Liver (tissue), 9 donors: ENCODE results near the gene ZDHHC21. TPM values are rescaled to one million over a fixed set of nuclear protein-coding genes. Genes with fewer than 3 reads are reported as not detected.

Experiments used
- DNase-seq: peaks from one replicate; pipeline ENCODE4 v3.0.0-alpha.2; 2017; ENCODE audit warnings: low spot score
- H3K27ac ChIP-seq, 2 donors: one replicate each; pipeline ENCODE4 v1.7.0; 2013; ENCODE audit warnings: inconsistent platforms in 2 of 2, low read length in 2 of 2, control low read depth in 1 of 2, low read depth in 1 of 2, mild to moderate bottlenecking in 1 of 2
- H3K27me3 ChIP-seq, 4 donors: one replicate each; pipeline versions ENCODE4 v1.6.1 to v1.7.0; 2013; ENCODE audit warnings: low read length in 3 of 4, inconsistent platforms in 1 of 4, mild to moderate bottlenecking in 1 of 4, moderate library complexity in 1 of 4; ENCODE audit not compliant: control insufficient read depth in 4 of 4, insufficient read depth in 4 of 4
- H3K36me3 ChIP-seq, 4 donors: one replicate each; pipeline versions ENCODE4 v1.6.1 to v1.7.0; 2013; ENCODE audit warnings: low read length in 3 of 4, mild to moderate bottlenecking in 3 of 4, low read depth in 1 of 4, moderate library complexity in 1 of 4; ENCODE audit not compliant: control insufficient read depth in 4 of 4, insufficient read depth in 3 of 4
- H3K4me1 ChIP-seq, 4 donors: one replicate each; pipeline versions ENCODE4 v1.6.1 to v1.7.0; 2013; ENCODE audit warnings: low read length in 3 of 4, mild to moderate bottlenecking in 3 of 4, moderate library complexity in 1 of 4; ENCODE audit not compliant: control insufficient read depth in 4 of 4, insufficient read depth in 4 of 4
- H3K4me3 ChIP-seq, 3 donors: one replicate each; pipeline versions ENCODE4 v1.6.1 to v1.7.0; 2013; ENCODE audit warnings: low read length in 3 of 3, control low read depth in 1 of 3, low read depth in 1 of 3, mild to moderate bottlenecking in 1 of 3
- H3K9ac ChIP-seq, 2 donors: one replicate each; pipeline ENCODE4 v1.7.0; 2013; ENCODE audit warnings: low read length in 2 of 2, mild to moderate bottlenecking in 2 of 2, moderate library complexity in 2 of 2, control low read depth in 1 of 2, low read depth in 1 of 2
- H3K9me3 ChIP-seq, 4 donors: one replicate each; pipeline versions ENCODE4 v1.6.1 to v1.7.0; 2013; ENCODE audit warnings: low read length in 3 of 4; ENCODE audit not compliant: control insufficient read depth in 4 of 4
- EGR1 ChIP-seq, 2 donors: IDR thresholded peaks; 2 replicates each; pipeline ENCODE4 v1.6.1; 2016 to 2018; ENCODE audit warnings: antibody characterized with exemption in 2 of 2, low read depth in 2 of 2
- FOXA1 ChIP-seq: IDR thresholded peaks from 2 replicates; pipeline ENCODE4 v1.6.1; 2016; ENCODE audit warnings: antibody characterized with exemption
- FOXA2 ChIP-seq: IDR thresholded peaks from 2 replicates; pipeline ENCODE4 v1.6.1; 2016; ENCODE audit warnings: antibody characterized with exemption
- GABPA ChIP-seq, 2 donors: IDR thresholded peaks in 1 of 2; conservative IDR thresholded peaks in 1 of 2; 2 replicates each; pipeline ENCODE4 v1.6.1; 2016; ENCODE audit warnings: antibody characterized with exemption in 2 of 2, mild to moderate bottlenecking in 1 of 2, moderate library complexity in 1 of 2
- HNF4A ChIP-seq, 2 donors: conservative IDR thresholded peaks; 2 replicates each; pipeline ENCODE4 v1.6.1; 2016; ENCODE audit warnings: antibody characterized with exemption in 2 of 2, mild to moderate bottlenecking in 2 of 2
- HNF4G ChIP-seq: IDR thresholded peaks from 2 replicates; pipeline ENCODE4 v1.6.1; 2016; ENCODE audit warnings: antibody characterized with exemption
- JUND ChIP-seq, 2 donors: IDR thresholded peaks; 2 replicates each; pipeline ENCODE4 v1.6.1; 2016; ENCODE audit warnings: antibody characterized with exemption in 2 of 2
- NR2F2 ChIP-seq: IDR thresholded peaks from 2 replicates; pipeline ENCODE4 v1.6.1; 2016; ENCODE audit warnings: antibody characterized with exemption
- RAD21 ChIP-seq, 2 donors: IDR thresholded peaks; 2 replicates each; pipeline ENCODE4 v1.6.1; 2016; ENCODE audit warnings: antibody characterized with exemption in 2 of 2, mild to moderate bottlenecking in 2 of 2
- RXRA ChIP-seq, 2 donors: IDR thresholded peaks; 2 replicates each; pipeline ENCODE4 v1.6.1; 2017 to 2018; ENCODE audit warnings: antibody characterized with exemption in 2 of 2, mild to moderate bottlenecking in 1 of 2
- SP1 ChIP-seq: IDR thresholded peaks from 2 replicates; pipeline ENCODE4 v1.6.1; 2018; ENCODE audit warnings: antibody characterized with exemption, mild to moderate bottlenecking
- TAF1 ChIP-seq: conservative IDR thresholded peaks from 2 replicates; pipeline ENCODE4 v1.6.1; 2016; ENCODE audit warnings: antibody characterized with exemption, mild to moderate bottlenecking
- YY1 ChIP-seq: IDR thresholded peaks from 2 replicates; pipeline ENCODE4 v1.6.1; 2016; ENCODE audit warnings: antibody characterized with exemption, mild to moderate bottlenecking
- WGBS: extraction: QIAGEN DNeasy Blood & Tissue Kit; methylation state at CpG from one replicate; pipeline ENCODE4 v1.1.7; 2013; 5-methylcytosine and 5-hydroxymethylcytosine counted together
- polyA plus RNA-seq, 2 donors: library from polyadenylated mRNA; stranded (reverse) in 1 of 2; unstranded in 1 of 2; fragments of 200-250 nt in 1 of 2; fragments of >200 nt in 1 of 2; fragmentation: Nextera tagmentation in 1 of 2; extraction: Ambion mirVana in 1 of 2; gene quantifications; one replicate each; pipeline versions ENCODE4 v1.2.1 to v1.2.3, GENCODE V29; 2013 to 2015
- total RNA-seq, 2 donors: library from RNA; depleted of rRNA; stranded (reverse); fragments of >200 nt; gene quantifications; one replicate each; pipeline ENCODE4 v1.2.3, GENCODE V29; 2014
- TF ChIP-seq, protein P1 (sequence below): IDR thresholded peaks from 2 replicates; pipeline ENCODE4 v1.6.1; 2016; ENCODE audit warnings: antibody characterized with exemption
- TF ChIP-seq, protein P2 (sequence below): fragments of 150-350 bp; IDR thresholded peaks from 2 replicates; pipeline ENCODE4 v1.5.1; 2017; ENCODE audit warnings: improper control_type of control experiment, low read depth, low read length; ENCODE audit not compliant: missing input control
- TF ChIP-seq, protein P3 (sequence below): IDR thresholded peaks from 2 replicates; pipeline ENCODE4 v1.6.1; 2016; ENCODE audit warnings: antibody characterized with exemption
- TF ChIP-seq, protein P4 (sequence below): IDR thresholded peaks from 2 replicates; pipeline ENCODE4 v1.6.1; 2016; ENCODE audit warnings: antibody characterized with exemption
- TF ChIP-seq, protein P5 (sequence below): IDR thresholded peaks from 2 replicates; pipeline ENCODE4 v1.6.1; 2016; ENCODE audit warnings: antibody characterized with exemption, mild to moderate bottlenecking
- donor health status: healthy.
- donor health status: healthy.
- donor health status: healthy.
- donor health status: healthy.
- donor health status: healthy.

Gene ZDHHC21
- total and polyA plus RNA-seq, 4 donors: 1.3 to 6.0 (median 2.7) TPM

DNA sequence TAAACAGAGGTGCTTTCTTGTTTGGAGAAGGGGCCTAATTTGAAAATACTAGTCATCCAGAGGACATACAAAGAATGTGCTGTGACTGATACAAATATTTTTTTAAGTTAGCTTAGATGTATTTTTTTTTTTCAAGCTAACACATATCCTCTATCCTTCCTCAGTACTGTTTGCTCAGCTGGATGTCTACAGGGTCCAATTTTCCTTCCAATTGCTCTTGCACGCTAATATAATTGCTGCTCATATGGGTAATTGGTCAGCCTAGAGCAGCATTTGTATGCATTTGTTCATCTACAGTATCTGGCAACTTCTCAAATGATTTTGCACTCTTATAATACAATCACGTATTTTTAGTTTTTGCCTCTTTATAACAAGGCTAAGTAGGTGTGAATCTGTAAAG lies 84.7 kb downstream of the ZDHHC21 start:
- 92% methylated on average over 2 of the region's 2 CpGs for WGBS
- H3K27ac ChIP-seq: no peak overlapping the region
- TF ChIP-seq GABPA (IDR thresholded peaks at IDR 0.05 in 1 of 2, conservative IDR thresholded peaks at IDR 0.05 in 1 of 2) (no peak), FOXA2 (no peak), YY1 (no peak), RXRA (IDR thresholded peaks at IDR 0.05) (no peak), EGR1 (IDR thresholded peaks at IDR 0.05; ENCODE audit: low read depth in 2 of 2) (no peak), HNF4A (conservative IDR thresholded peaks at IDR 0.05) (no peak), FOXA1 (no peak), NR2F2 (no peak), HNF4G (no peak), RAD21 (IDR thresholded peaks at IDR 0.05) (no peak), TAF1 (no peak), JUND (IDR thresholded peaks at IDR 0.05) (no peak), SP1 (no peak)
- TF ChIP-seq, protein P1, sequence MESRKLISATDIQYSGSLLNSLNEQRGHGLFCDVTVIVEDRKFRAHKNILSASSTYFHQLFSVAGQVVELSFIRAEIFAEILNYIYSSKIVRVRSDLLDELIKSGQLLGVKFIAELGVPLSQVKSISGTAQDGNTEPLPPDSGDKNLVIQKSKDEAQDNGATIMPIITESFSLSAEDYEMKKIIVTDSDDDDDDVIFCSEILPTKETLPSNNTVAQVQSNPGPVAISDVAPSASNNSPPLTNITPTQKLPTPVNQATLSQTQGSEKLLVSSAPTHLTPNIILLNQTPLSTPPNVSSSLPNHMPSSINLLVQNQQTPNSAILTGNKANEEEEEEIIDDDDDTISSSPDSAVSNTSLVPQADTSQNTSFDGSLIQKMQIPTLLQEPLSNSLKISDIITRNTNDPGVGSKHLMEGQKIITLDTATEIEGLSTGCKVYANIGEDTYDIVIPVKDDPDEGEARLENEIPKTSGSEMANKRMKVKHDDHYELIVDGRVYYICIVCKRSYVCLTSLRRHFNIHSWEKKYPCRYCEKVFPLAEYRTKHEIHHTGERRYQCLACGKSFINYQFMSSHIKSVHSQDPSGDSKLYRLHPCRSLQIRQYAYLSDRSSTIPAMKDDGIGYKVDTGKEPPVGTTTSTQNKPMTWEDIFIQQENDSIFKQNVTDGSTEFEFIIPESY: no peak
- TF ChIP-seq, protein P2, sequence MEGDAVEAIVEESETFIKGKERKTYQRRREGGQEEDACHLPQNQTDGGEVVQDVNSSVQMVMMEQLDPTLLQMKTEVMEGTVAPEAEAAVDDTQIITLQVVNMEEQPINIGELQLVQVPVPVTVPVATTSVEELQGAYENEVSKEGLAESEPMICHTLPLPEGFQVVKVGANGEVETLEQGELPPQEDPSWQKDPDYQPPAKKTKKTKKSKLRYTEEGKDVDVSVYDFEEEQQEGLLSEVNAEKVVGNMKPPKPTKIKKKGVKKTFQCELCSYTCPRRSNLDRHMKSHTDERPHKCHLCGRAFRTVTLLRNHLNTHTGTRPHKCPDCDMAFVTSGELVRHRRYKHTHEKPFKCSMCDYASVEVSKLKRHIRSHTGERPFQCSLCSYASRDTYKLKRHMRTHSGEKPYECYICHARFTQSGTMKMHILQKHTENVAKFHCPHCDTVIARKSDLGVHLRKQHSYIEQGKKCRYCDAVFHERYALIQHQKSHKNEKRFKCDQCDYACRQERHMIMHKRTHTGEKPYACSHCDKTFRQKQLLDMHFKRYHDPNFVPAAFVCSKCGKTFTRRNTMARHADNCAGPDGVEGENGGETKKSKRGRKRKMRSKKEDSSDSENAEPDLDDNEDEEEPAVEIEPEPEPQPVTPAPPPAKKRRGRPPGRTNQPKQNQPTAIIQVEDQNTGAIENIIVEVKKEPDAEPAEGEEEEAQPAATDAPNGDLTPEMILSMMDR: no peak
- TF ChIP-seq, protein P3, sequence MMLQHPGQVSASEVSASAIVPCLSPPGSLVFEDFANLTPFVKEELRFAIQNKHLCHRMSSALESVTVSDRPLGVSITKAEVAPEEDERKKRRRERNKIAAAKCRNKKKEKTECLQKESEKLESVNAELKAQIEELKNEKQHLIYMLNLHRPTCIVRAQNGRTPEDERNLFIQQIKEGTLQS: no peak
- TF ChIP-seq, protein P4, sequence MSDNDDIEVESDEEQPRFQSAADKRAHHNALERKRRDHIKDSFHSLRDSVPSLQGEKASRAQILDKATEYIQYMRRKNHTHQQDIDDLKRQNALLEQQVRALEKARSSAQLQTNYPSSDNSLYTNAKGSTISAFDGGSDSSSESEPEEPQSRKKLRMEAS: no peak
- TF ChIP-seq, protein P5, sequence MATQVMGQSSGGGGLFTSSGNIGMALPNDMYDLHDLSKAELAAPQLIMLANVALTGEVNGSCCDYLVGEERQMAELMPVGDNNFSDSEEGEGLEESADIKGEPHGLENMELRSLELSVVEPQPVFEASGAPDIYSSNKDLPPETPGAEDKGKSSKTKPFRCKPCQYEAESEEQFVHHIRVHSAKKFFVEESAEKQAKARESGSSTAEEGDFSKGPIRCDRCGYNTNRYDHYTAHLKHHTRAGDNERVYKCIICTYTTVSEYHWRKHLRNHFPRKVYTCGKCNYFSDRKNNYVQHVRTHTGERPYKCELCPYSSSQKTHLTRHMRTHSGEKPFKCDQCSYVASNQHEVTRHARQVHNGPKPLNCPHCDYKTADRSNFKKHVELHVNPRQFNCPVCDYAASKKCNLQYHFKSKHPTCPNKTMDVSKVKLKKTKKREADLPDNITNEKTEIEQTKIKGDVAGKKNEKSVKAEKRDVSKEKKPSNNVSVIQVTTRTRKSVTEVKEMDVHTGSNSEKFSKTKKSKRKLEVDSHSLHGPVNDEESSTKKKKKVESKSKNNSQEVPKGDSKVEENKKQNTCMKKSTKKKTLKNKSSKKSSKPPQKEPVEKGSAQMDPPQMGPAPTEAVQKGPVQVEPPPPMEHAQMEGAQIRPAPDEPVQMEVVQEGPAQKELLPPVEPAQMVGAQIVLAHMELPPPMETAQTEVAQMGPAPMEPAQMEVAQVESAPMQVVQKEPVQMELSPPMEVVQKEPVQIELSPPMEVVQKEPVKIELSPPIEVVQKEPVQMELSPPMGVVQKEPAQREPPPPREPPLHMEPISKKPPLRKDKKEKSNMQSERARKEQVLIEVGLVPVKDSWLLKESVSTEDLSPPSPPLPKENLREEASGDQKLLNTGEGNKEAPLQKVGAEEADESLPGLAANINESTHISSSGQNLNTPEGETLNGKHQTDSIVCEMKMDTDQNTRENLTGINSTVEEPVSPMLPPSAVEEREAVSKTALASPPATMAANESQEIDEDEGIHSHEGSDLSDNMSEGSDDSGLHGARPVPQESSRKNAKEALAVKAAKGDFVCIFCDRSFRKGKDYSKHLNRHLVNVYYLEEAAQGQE: no peak

More for the DNA sequence above, 84.7 kb downstream of the ZDHHC21 start:
- no peak overlapping the region for H3K4me3 ChIP-seq
- no peak overlapping the region for H3K9ac ChIP-seq
- H3K27me3 ChIP-seq: no peaks in the 10 kb centered on the region
- no peaks in the 10 kb centered on the region for H3K9me3 ChIP-seq
- DNase-seq: no peak
- no peaks in the 10 kb centered on the region for H3K36me3 ChIP-seq
- no peaks in the 10 kb centered on the region for H3K4me1 ChIP-seq
